NCI-H146 treated with DMSO at 0.1 percent for 48 hours (cell line): Measurements from ENCODE around the gene DNM3.

Experiments used
- DNase-seq: peaks from one replicate; lab custom pipeline; 2025; ENCODE audit not compliant: unreplicated experiment; lab: John Stamatoyannopoulos, UW

The DNM3 gene

GRCh38 chr1:172268237-172268636 lies 426.9 kb downstream of the DNM3 start:
- DNase-seq = no peak

- peak; percentile 14 for DNase-seq
Observed at GRCh38 chr1:172269084-172269483, 427.8 kb downstream of the DNM3 start.

GRCh38 chr1:172269644-172270043 lies 428.3 kb downstream of the DNM3 start:
- DNase-seq = peak; percentile 4

GRCh38 chr1:172270605-172271004 lies 429.3 kb downstream of the DNM3 start:
- DNase-seq = no peak

GRCh38 chr1:172272087-172272486 lies 430.8 kb downstream of the DNM3 start:
- no peak for DNase-seq

- DNase-seq = no peak
Observed at GRCh38 chr1:172273647-172274396, 432.5 kb downstream of the DNM3 start.

GRCh38 chr1:172275478-172275877 lies 434.2 kb downstream of the DNM3 start:
- no peak for DNase-seq

- DNase-seq = no peak
Observed at GRCh38 chr1:172276120-172276818, 435.0 kb downstream of the DNM3 start.

- DNase-seq = no peak
Observed at GRCh38 chr1:172277275-172277674, 436.0 kb downstream of the DNM3 start.

- no peak for DNase-seq
Observed at GRCh38 chr1:172277989-172278388, 436.7 kb downstream of the DNM3 start.

GRCh38 chr1:172278478-172278877 lies 437.2 kb downstream of the DNM3 start:
- no peak for DNase-seq

- no peak for DNase-seq
Observed at GRCh38 chr1:172279939-172280636, 438.8 kb downstream of the DNM3 start.

GRCh38 chr1:172283766-172284165 lies 442.5 kb downstream of the DNM3 start:
- DNase-seq = no peak

- DNase-seq = no peak
Observed at GRCh38 chr1:172286629-172287076, 445.4 kb downstream of the DNM3 start.

- no peak for DNase-seq
Observed at GRCh38 chr1:172287208-172287607, 445.9 kb downstream of the DNM3 start.

- no peak for DNase-seq
Observed at GRCh38 chr1:172288581-172288980, 447.3 kb downstream of the DNM3 start.

GRCh38 chr1:172289448-172289847 lies 448.1 kb downstream of the DNM3 start:
- no peak for DNase-seq

- DNase-seq = no peak
Observed at GRCh38 chr1:172292840-172293239, 451.5 kb downstream of the DNM3 start.

- no peak for DNase-seq
Observed at GRCh38 chr1:172293429-172293828, 452.1 kb downstream of the DNM3 start.

GRCh38 chr1:172298141-172298540 lies 456.8 kb downstream of the DNM3 start:
- DNase-seq = no peak

- no peak for DNase-seq
Observed at GRCh38 chr1:172298911-172299310, 457.6 kb downstream of the DNM3 start.

GRCh38 chr1:172299515-172299914 lies 458.2 kb downstream of the DNM3 start:
- DNase-seq = no peak
